Hepatocyte (in vitro differentiated cells): ENCODE data around the gene HIGD1A. TPM values are rescaled to one million over a fixed set of nuclear protein-coding genes. Genes with fewer than 3 reads are reported as not detected.

ENCODE experiments used
- DNase-seq: peaks from one replicate; pipeline ENCODE4 v3.0.0-alpha.2; 2016; ENCODE audit warnings: low spot score
- H2AFZ ChIP-seq: fragments of 200-600 bp; sonication (generic); 2 replicates; pipeline ENCODE4 v1.6.0; 2016; ENCODE audit warnings: antibody characterized with exemption, mild to moderate bottlenecking
- H3K27ac ChIP-seq: fragments of 200-600 bp; sonication (generic); 2 replicates; pipeline ENCODE4 v1.5.1; 2016; ENCODE audit warnings: mild to moderate bottlenecking
- H3K27me3 ChIP-seq: fragments of 200-600 bp; sonication (generic); 2 replicates; pipeline ENCODE4 v1.6.1; 2016
- H3K36me3 ChIP-seq: fragments of 200-600 bp; sonication (generic); replicated peaks from 2 replicates; pipeline ENCODE4 v1.5.1; 2016; ENCODE audit warnings: low read depth; ENCODE audit not compliant: insufficient read depth
- H3K4me1 ChIP-seq: fragments of 200-600 bp; sonication (generic); 2 replicates; pipeline ENCODE4 v1.5.1; 2016; ENCODE audit warnings: mild to moderate bottlenecking, moderate library complexity; ENCODE audit not compliant: insufficient read depth
- H3K4me2 ChIP-seq: fragments of 200-600 bp; sonication (generic); 2 replicates; pipeline ENCODE4 v1.6.0; 2016
- H3K4me3 ChIP-seq: fragments of 200-600 bp; sonication (generic); 2 replicates; pipeline ENCODE4 v1.5.1; 2016; ENCODE audit warnings: mild to moderate bottlenecking
- H3K79me2 ChIP-seq: fragments of 200-600 bp; sonication (generic); 2 replicates; pipeline ENCODE4 v1.6.0; 2017; ENCODE audit warnings: mild to moderate bottlenecking
- H3K9me2 ChIP-seq: fragments of 200-600 bp; sonication (generic); replicated peaks from 2 replicates; pipeline ENCODE4 v1.6.0; 2017; ENCODE audit warnings: mild to moderate bottlenecking; ENCODE audit not compliant: insufficient read depth
- H3K9me3 ChIP-seq: fragments of 200-600 bp; sonication (generic); 2 replicates; pipeline ENCODE4 v1.5.1; 2016; ENCODE audit warnings: low read depth, mild to moderate bottlenecking
- H4K20me1 ChIP-seq: fragments of 200-600 bp; sonication (generic); 2 replicates; pipeline ENCODE4 v1.6.0; 2016; ENCODE audit warnings: mild to moderate bottlenecking; ENCODE audit not compliant: insufficient read depth, poor library complexity, severe bottlenecking
- EZH2 ChIP-seq: fragments of 200-600 bp; sonication (generic); IDR thresholded peaks from 2 replicates; pipeline ENCODE4 v1.6.1; 2016; ENCODE audit warnings: antibody characterized with exemption, mild to moderate bottlenecking, borderline replicate concordance
- EZH2phosphoT487 ChIP-seq: fragments of 200-600 bp; sonication (generic); IDR thresholded peaks from one replicate; pipeline ENCODE4 v1.6.1; 2018; ENCODE audit warnings: antibody characterized with exemption, mild to moderate bottlenecking, low read depth, moderate library complexity; ENCODE audit not compliant: unreplicated experiment, severe bottlenecking
- WGBS: methylation state at CpG from one replicate; pipeline ENCODE4 v1.1.6; 2016; ENCODE audit warnings: low lambda C conversion rate; ENCODE audit errors: missing lambda C conversion rate; 5-methylcytosine and 5-hydroxymethylcytosine counted together
- polyA plus RNA-seq: library from polyadenylated mRNA; unstranded; fragments of >200 nt; fragmentation: Nextera tagmentation; extraction: Ambion mirVana; gene quantifications from 2 replicates; pipeline ENCODE4 v1.2.1, GENCODE V29; 2016
- total RNA-seq: library from RNA; depleted of rRNA; stranded (reverse); fragments of >200 nt; gene quantifications from 2 replicates; pipeline ENCODE4 v1.2.3, GENCODE V29; 2014
- TF ChIP-seq, protein P1 (sequence below): fragments of 200-600 bp; sonication (generic); IDR thresholded peaks from 2 replicates; pipeline ENCODE4 v1.5.1; 2016; ENCODE audit warnings: antibody characterized with exemption, mild to moderate bottlenecking; ENCODE audit not compliant: poor library complexity

HIGD1A gene
- total and polyA plus RNA-seq, 2 experiments from 2014 or later, result 218 to 252 TPM

DNA sequence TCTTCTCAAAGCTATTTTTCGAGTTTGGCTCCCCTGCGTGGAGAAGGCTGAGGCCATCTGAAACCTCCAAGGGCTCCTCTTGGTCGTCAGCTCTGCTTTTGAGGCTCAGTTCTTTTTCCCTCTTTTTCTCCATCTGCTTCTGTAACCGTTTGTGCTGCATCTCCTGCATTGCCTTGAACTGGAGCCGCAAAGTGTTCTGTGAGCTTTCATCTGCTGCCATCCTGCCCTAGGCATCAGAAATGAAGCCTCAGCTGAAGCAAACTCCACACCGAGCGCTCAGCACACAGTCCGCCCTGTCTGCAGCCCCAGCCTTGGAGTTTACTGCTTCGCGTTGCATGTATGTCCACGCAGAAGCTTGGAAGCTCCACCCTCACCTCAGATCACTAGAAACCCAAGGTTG is 46.2 kb downstream of the HIGD1A start:
- no peaks in the 10 kb centered on the region for H3K79me2 ChIP-seq
- no peak for DNase-seq
- H3K4me1 ChIP-seq, result peaks cover 8% of the 10 kb centered on the region
- H4K20me1 ChIP-seq, result no peaks in the 10 kb centered on the region
- H2AFZ ChIP-seq, result no peak overlapping the region
- H3K9me2 ChIP-seq, result no peaks in the 10 kb centered on the region
- no peak overlapping the region for H3K4me2 ChIP-seq
- H3K4me3 ChIP-seq, result no peak overlapping the region
- H3K27ac ChIP-seq, result no peak overlapping the region
- 90% methylated on average over 11 of the region's 11 CpGs for WGBS
- no peaks in the 10 kb centered on the region for H3K27me3 ChIP-seq
- H3K36me3 ChIP-seq, result no peaks in the 10 kb centered on the region
- no peak for TF ChIP-seq EZH2
- TF ChIP-seq, protein P1, sequence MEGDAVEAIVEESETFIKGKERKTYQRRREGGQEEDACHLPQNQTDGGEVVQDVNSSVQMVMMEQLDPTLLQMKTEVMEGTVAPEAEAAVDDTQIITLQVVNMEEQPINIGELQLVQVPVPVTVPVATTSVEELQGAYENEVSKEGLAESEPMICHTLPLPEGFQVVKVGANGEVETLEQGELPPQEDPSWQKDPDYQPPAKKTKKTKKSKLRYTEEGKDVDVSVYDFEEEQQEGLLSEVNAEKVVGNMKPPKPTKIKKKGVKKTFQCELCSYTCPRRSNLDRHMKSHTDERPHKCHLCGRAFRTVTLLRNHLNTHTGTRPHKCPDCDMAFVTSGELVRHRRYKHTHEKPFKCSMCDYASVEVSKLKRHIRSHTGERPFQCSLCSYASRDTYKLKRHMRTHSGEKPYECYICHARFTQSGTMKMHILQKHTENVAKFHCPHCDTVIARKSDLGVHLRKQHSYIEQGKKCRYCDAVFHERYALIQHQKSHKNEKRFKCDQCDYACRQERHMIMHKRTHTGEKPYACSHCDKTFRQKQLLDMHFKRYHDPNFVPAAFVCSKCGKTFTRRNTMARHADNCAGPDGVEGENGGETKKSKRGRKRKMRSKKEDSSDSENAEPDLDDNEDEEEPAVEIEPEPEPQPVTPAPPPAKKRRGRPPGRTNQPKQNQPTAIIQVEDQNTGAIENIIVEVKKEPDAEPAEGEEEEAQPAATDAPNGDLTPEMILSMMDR, result no peak
- no peak for TF ChIP-seq EZH2phosphoT487
- no peaks in the 10 kb centered on the region for H3K9me3 ChIP-seq

GRCh38 chr3:42756681-42757213 is 47.5 kb downstream of the HIGD1A start:
- Histone ChIP-seq H2AFZ (no peak overlapping the region), H3K27ac (peak overlapping the region; percentile 71), H3K36me3 (no peaks in the 10 kb centered on the region), H3K9me2 (no peaks in the 10 kb centered on the region), H4K20me1 (no peaks in the 10 kb centered on the region), H3K79me2 (no peaks in the 10 kb centered on the region), H3K4me2 (no peak overlapping the region), H3K9me3 (no peaks in the 10 kb centered on the region), H3K27me3 (no peaks in the 10 kb centered on the region), H3K4me1 (no peaks in the 10 kb centered on the region), H3K4me3 (no peak overlapping the region)
- no peak for TF ChIP-seq EZH2
- TF ChIP-seq, protein P1, result no peak
- no peak for TF ChIP-seq EZH2phosphoT487
- WGBS, result 92% methylated on average over 6 of the region's 6 CpGs
- DNase-seq, result no peak

- H3K27ac ChIP-seq, result peak overlapping the region; percentile 71
- H3K4me2 ChIP-seq, result no peak overlapping the region
- H3K4me3 ChIP-seq, result no peak overlapping the region
- no peaks in the 10 kb centered on the region for H3K27me3 ChIP-seq
- H2AFZ ChIP-seq, result no peak overlapping the region
- H4K20me1 ChIP-seq, result no peaks in the 10 kb centered on the region
- no peaks in the 10 kb centered on the region for H3K4me1 ChIP-seq
- H3K9me2 ChIP-seq, result no peaks in the 10 kb centered on the region
- peak; percentile 67 for DNase-seq
- no peaks in the 10 kb centered on the region for H3K79me2 ChIP-seq
- H3K9me3 ChIP-seq, result no peaks in the 10 kb centered on the region
- H3K36me3 ChIP-seq, result no peaks in the 10 kb centered on the region
- 73% methylated on average over 5 of the region's 5 CpGs for WGBS
- TF ChIP-seq EZH2phosphoT487, result no peak
- TF ChIP-seq EZH2, result no peak
- TF ChIP-seq, protein P1, result peak; percentile 46
Observed at GRCh38 chr3:42755681-42756578, 48.4 kb downstream of the HIGD1A start.
